ENCODE measurements around the gene ARSA.

DNA sequence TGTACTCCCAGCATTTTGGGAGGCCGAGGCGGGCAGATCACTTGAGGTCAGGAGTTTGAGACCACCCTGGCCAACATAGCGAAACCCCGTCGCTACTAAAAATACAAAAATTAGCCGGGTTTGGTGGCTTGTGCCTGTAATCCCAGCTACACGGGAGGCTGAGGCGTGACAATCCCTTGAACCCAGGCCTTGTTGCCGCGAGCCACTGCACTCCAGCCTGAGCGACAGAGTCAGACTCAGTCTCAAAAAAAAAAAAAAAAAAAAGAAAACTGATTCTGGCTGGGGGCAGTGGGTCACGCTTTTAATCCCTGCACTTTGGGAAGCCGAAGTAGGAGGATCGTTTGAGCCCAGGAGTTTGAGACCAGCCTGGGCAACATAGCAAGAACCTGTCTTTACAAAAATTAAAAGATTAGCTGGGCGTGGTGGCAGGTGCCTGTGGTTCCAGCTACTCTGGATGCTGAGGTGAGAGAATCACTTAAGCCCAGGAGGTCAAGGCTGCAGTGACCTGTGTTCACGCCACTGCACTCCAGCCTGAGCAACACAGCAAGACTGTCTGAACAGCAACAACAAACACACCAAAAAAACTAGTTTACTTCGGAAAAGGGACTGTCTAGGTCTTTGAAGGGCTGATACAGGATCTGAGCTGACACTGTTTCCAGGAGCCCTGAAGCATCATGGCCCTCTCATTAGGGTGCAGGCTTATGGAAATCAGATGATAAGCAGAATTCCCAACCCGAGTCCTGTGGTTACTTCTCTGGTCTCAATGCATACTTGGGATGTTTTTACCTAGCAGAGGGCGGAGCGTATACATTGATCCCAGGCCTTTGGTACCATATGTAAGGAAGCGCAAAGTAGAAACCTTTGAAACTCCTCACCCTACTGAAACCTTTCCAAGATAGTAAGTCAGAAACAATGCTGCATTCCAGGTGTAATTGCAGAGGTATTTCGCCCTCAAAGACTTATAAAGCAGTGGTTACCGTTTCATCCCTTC is 43.6 kb downstream of the ARSA start:
- TF ChIP-seq POLR2AphosphoS5 (IDR thresholded peaks at IDR 0.05; ENCODE audit: insufficient read depth, low read depth, low read length) (no peak), JUN (IDR thresholded peaks at IDR 0.05; ENCODE audit: borderline replicate concordance, insufficient read depth, insufficient read length, low read depth) (no peak), POLR2A (IDR thresholded peaks at IDR 0.05; ENCODE audit: low read depth, low read length) (no peak), EZH2 (IDR thresholded peaks at IDR 0.05; ENCODE audit: borderline replicate concordance, low read depth, low read length, severe bottlenecking) (no peak)
- TF ChIP-seq, protein P1, sequence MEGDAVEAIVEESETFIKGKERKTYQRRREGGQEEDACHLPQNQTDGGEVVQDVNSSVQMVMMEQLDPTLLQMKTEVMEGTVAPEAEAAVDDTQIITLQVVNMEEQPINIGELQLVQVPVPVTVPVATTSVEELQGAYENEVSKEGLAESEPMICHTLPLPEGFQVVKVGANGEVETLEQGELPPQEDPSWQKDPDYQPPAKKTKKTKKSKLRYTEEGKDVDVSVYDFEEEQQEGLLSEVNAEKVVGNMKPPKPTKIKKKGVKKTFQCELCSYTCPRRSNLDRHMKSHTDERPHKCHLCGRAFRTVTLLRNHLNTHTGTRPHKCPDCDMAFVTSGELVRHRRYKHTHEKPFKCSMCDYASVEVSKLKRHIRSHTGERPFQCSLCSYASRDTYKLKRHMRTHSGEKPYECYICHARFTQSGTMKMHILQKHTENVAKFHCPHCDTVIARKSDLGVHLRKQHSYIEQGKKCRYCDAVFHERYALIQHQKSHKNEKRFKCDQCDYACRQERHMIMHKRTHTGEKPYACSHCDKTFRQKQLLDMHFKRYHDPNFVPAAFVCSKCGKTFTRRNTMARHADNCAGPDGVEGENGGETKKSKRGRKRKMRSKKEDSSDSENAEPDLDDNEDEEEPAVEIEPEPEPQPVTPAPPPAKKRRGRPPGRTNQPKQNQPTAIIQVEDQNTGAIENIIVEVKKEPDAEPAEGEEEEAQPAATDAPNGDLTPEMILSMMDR (IDR thresholded peaks at IDR 0.05; ENCODE audit: extremely low read depth in 1 of 2, insufficient read depth in 1 of 2, low read depth in 1 of 2, low read length in 2 of 2) = no peak
- TF ChIP-seq, protein P2, sequence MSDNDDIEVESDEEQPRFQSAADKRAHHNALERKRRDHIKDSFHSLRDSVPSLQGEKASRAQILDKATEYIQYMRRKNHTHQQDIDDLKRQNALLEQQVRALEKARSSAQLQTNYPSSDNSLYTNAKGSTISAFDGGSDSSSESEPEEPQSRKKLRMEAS (IDR thresholded peaks at IDR 0.05; ENCODE audit: insufficient read depth, insufficient read length) = no peak
